Hepatocyte (in vitro differentiated cells): ENCODE measurements around the gene MAD2L1BP. TPM values are rescaled to one million over a fixed set of nuclear protein-coding genes. Genes with fewer than 3 reads are reported as not detected.

Experiments used
- DNase-seq: peaks from one replicate; pipeline ENCODE4 v3.0.0-alpha.2; 2016; ENCODE audit warnings: low spot score
- H2AFZ ChIP-seq: fragments of 200-600 bp; sonication (generic); 2 replicates; pipeline ENCODE4 v1.6.0; 2016; ENCODE audit warnings: antibody characterized with exemption, mild to moderate bottlenecking
- H3K27ac ChIP-seq: fragments of 200-600 bp; sonication (generic); 2 replicates; pipeline ENCODE4 v1.5.1; 2016; ENCODE audit warnings: mild to moderate bottlenecking
- H3K27me3 ChIP-seq: fragments of 200-600 bp; sonication (generic); 2 replicates; pipeline ENCODE4 v1.6.1; 2016
- H3K36me3 ChIP-seq: fragments of 200-600 bp; sonication (generic); replicated peaks from 2 replicates; pipeline ENCODE4 v1.5.1; 2016; ENCODE audit warnings: low read depth; ENCODE audit not compliant: insufficient read depth
- H3K4me1 ChIP-seq: fragments of 200-600 bp; sonication (generic); 2 replicates; pipeline ENCODE4 v1.5.1; 2016; ENCODE audit warnings: mild to moderate bottlenecking, moderate library complexity; ENCODE audit not compliant: insufficient read depth
- H3K4me2 ChIP-seq: fragments of 200-600 bp; sonication (generic); 2 replicates; pipeline ENCODE4 v1.6.0; 2016
- H3K4me3 ChIP-seq: fragments of 200-600 bp; sonication (generic); 2 replicates; pipeline ENCODE4 v1.5.1; 2016; ENCODE audit warnings: mild to moderate bottlenecking
- H3K79me2 ChIP-seq: fragments of 200-600 bp; sonication (generic); 2 replicates; pipeline ENCODE4 v1.6.0; 2017; ENCODE audit warnings: mild to moderate bottlenecking
- H3K9me2 ChIP-seq: fragments of 200-600 bp; sonication (generic); replicated peaks from 2 replicates; pipeline ENCODE4 v1.6.0; 2017; ENCODE audit warnings: mild to moderate bottlenecking; ENCODE audit not compliant: insufficient read depth
- H3K9me3 ChIP-seq: fragments of 200-600 bp; sonication (generic); 2 replicates; pipeline ENCODE4 v1.5.1; 2016; ENCODE audit warnings: low read depth, mild to moderate bottlenecking
- H4K20me1 ChIP-seq: fragments of 200-600 bp; sonication (generic); 2 replicates; pipeline ENCODE4 v1.6.0; 2016; ENCODE audit warnings: mild to moderate bottlenecking; ENCODE audit not compliant: insufficient read depth, poor library complexity, severe bottlenecking
- CTCF ChIP-seq: fragments of 200-600 bp; sonication (generic); IDR thresholded peaks from 2 replicates; pipeline ENCODE4 v1.5.1; 2016; ENCODE audit warnings: antibody characterized with exemption, mild to moderate bottlenecking; ENCODE audit not compliant: poor library complexity
- EZH2 ChIP-seq: fragments of 200-600 bp; sonication (generic); IDR thresholded peaks from 2 replicates; pipeline ENCODE4 v1.6.1; 2016; ENCODE audit warnings: antibody characterized with exemption, mild to moderate bottlenecking, borderline replicate concordance
- EZH2phosphoT487 ChIP-seq: fragments of 200-600 bp; sonication (generic); IDR thresholded peaks from one replicate; pipeline ENCODE4 v1.6.1; 2018; ENCODE audit warnings: antibody characterized with exemption, mild to moderate bottlenecking, low read depth, moderate library complexity; ENCODE audit not compliant: unreplicated experiment, severe bottlenecking
- WGBS: methylation state at CpG from one replicate; pipeline ENCODE4 v1.1.6; 2016; ENCODE audit warnings: low lambda C conversion rate; ENCODE audit errors: missing lambda C conversion rate; 5-methylcytosine and 5-hydroxymethylcytosine counted together
- polyA plus RNA-seq: library from polyadenylated mRNA; unstranded; fragments of >200 nt; fragmentation: Nextera tagmentation; extraction: Ambion mirVana; gene quantifications from 2 replicates; pipeline ENCODE4 v1.2.1, GENCODE V29; 2016
- total RNA-seq: library from RNA; depleted of rRNA; stranded (reverse); fragments of >200 nt; gene quantifications from 2 replicates; pipeline ENCODE4 v1.2.3, GENCODE V29; 2014

Gene MAD2L1BP
- total and polyA plus RNA-seq, 2 experiments from 2014 or later, result 32.1 to 47.6 TPM

GRCh38 chr6:43666196-43666920 lies 30.7 kb downstream of the MAD2L1BP start:
- TF ChIP-seq EZH2 (no peak), CTCF (no peak), EZH2phosphoT487 (no peak)
- no peaks in the 10 kb centered on the region for H3K36me3 ChIP-seq
- peaks cover 16% of the 10 kb centered on the region for H3K4me1 ChIP-seq
- no peak overlapping the region for H3K4me2 ChIP-seq
- no peak for DNase-seq
- no peak overlapping the region for H3K27ac ChIP-seq
- no peaks in the 10 kb centered on the region for H3K27me3 ChIP-seq
- no peak overlapping the region for H2AFZ ChIP-seq
- H3K79me2 ChIP-seq, result no peaks in the 10 kb centered on the region
- 80% methylated on average over 13 of the region's 13 CpGs for WGBS
- H4K20me1 ChIP-seq, result no peaks in the 10 kb centered on the region
- no peak overlapping the region for H3K4me3 ChIP-seq
- H3K9me3 ChIP-seq, result no peaks in the 10 kb centered on the region
- H3K9me2 ChIP-seq, result no peaks in the 10 kb centered on the region

GRCh38 chr6:43667245-43668150 lies 31.9 kb downstream of the MAD2L1BP start:
- peak; percentile 88 for DNase-seq
- Histone ChIP-seq H3K79me2 (no peaks in the 10 kb centered on the region), H3K27ac (peak overlapping the region; percentile 53), H3K4me3 (no peak overlapping the region), H3K4me1 (peaks cover 25% of the 10 kb centered on the region), H3K27me3 (no peaks in the 10 kb centered on the region), H4K20me1 (no peaks in the 10 kb centered on the region), H3K9me2 (no peaks in the 10 kb centered on the region), H2AFZ (no peak overlapping the region), H3K9me3 (no peaks in the 10 kb centered on the region), H3K4me2 (peak overlapping the region; percentile 75), H3K36me3 (no peaks in the 10 kb centered on the region)
- peak; percentile 94 for TF ChIP-seq CTCF
- TF ChIP-seq EZH2, result no peak
- no peak for TF ChIP-seq EZH2phosphoT487
- 21% methylated on average over 9 of the region's 16 CpGs for WGBS

GRCh38 chr6:43668151-43669028 lies 32.8 kb downstream of the MAD2L1BP start:
- TF ChIP-seq CTCF, result peak; percentile 50
- TF ChIP-seq EZH2phosphoT487, result no peak
- TF ChIP-seq EZH2, result no peak
- H4K20me1 ChIP-seq, result no peaks in the 10 kb centered on the region
- H3K27ac ChIP-seq, result peak overlapping the region; percentile 53
- 14% methylated on average over 16 of the region's 17 CpGs for WGBS
- no peaks in the 10 kb centered on the region for H3K36me3 ChIP-seq
- no peak overlapping the region for H3K4me3 ChIP-seq
- H3K9me3 ChIP-seq, result no peaks in the 10 kb centered on the region
- no peaks in the 10 kb centered on the region for H3K9me2 ChIP-seq
- no peaks in the 10 kb centered on the region for H3K79me2 ChIP-seq
- peak overlapping the region; percentile 75 for H3K4me2 ChIP-seq
- DNase-seq, result peak; percentile 82
- no peak overlapping the region for H2AFZ ChIP-seq
- peaks cover 26% of the 10 kb centered on the region for H3K4me1 ChIP-seq
- no peaks in the 10 kb centered on the region for H3K27me3 ChIP-seq
